ENCODE results near the gene RADX.

DNA sequence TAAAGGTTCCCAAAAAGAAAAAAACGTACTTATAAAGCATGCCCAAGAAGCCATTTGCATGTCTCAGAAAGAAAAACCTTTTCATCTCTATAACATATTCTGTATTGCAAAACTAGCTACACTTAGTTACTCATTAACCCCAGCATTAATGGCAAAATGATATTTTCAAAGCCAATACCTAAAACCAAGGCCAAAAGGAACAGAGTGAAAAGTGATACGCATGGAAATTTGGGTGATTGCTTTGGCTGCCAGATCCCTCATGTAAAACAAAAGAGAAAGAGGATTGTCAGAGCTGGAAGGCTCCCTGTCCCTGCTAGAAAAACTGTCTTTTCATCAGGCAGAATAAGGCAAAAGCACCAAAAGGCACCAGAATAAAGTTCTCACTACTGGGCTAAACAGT lies 46.8 kb upstream of the RADX start:
- TF ChIP-seq EZH2 (IDR thresholded peaks at IDR 0.05) (no peak), POLR2AphosphoS5 (IDR thresholded peaks at IDR 0.05; ENCODE audit: borderline replicate concordance, low read depth, low read length) (no peak), FOXP2 (optimal IDR thresholded peaks at IDR 0.05; ENCODE audit: control extremely low read depth, extremely low read length, insufficient read depth) (no peak)
